Right hindlimb (tissue), 1 donor: ENCODE data around the gene PGBD5.
"Not testable (repeated sequence)": the region's sequence is repeated elsewhere in the genome, so short reads cannot be mapped to it uniquely, and the experiment has no call there.

Experiments
- DNase-seq: peaks from one replicate; pipeline ENCODE4 v3.0.0-alpha.2; 2018

The PGBD5 gene

GRCh38 chr1:230424391-230425251 lies 1.5 kb downstream of the PGBD5 start:
- DNase-seq = no peak

- DNase-seq = no peak
Measured at GRCh38 chr1:230423951-230424350, 2.2 kb downstream of the PGBD5 start.

GRCh38 chr1:230423261-230423660 lies 2.9 kb downstream of the PGBD5 start:
- DNase-seq = no peak

GRCh38 chr1:230422221-230422981 lies 3.7 kb downstream of the PGBD5 start:
- DNase-seq = no peak

GRCh38 chr1:230421481-230421880 lies 4.7 kb downstream of the PGBD5 start:
- no peak for DNase-seq

GRCh38 chr1:230420372-230420771 lies 5.8 kb downstream of the PGBD5 start:
- DNase-seq = not testable (repeated sequence)

- DNase-seq = no peak
Measured at GRCh38 chr1:230416430-230416829, 9.7 kb downstream of the PGBD5 start.

- no peak for DNase-seq
Measured at GRCh38 chr1:230415405-230416132, 10.6 kb downstream of the PGBD5 start.

GRCh38 chr1:230414694-230415093 lies 11.4 kb downstream of the PGBD5 start:
- no peak for DNase-seq

GRCh38 chr1:230414102-230414501 lies 12.0 kb downstream of the PGBD5 start:
- no peak for DNase-seq

- no peak for DNase-seq
Measured at GRCh38 chr1:230413061-230413460, 13.1 kb downstream of the PGBD5 start.

GRCh38 chr1:230408971-230409370 lies 17.2 kb downstream of the PGBD5 start:
- no peak for DNase-seq

- no peak for DNase-seq
Measured at GRCh38 chr1:230407351-230407750, 18.8 kb downstream of the PGBD5 start.

GRCh38 chr1:230406727-230407126 lies 19.4 kb downstream of the PGBD5 start:
- not testable (repeated sequence) for DNase-seq

GRCh38 chr1:230403442-230403841 lies 22.7 kb downstream of the PGBD5 start:
- no peak for DNase-seq

- no peak for DNase-seq
Measured at GRCh38 chr1:230401763-230402294, 24.3 kb downstream of the PGBD5 start.

- DNase-seq = no peak
Measured at GRCh38 chr1:230401101-230401500, 25.0 kb downstream of the PGBD5 start.

GRCh38 chr1:230400007-230400344 lies 26.2 kb downstream of the PGBD5 start:
- DNase-seq = no peak

GRCh38 chr1:230399321-230400006 lies 26.7 kb downstream of the PGBD5 start:
- no peak for DNase-seq

- no peak for DNase-seq
Measured at GRCh38 chr1:230398856-230399255, 27.3 kb downstream of the PGBD5 start.

- DNase-seq = no peak
Measured at GRCh38 chr1:230396966-230397365, 29.2 kb downstream of the PGBD5 start.

GRCh38 chr1:230395932-230396331 lies 30.2 kb downstream of the PGBD5 start:
- DNase-seq = no peak

- DNase-seq = no peak
Measured at GRCh38 chr1:230394741-230395140, 31.4 kb downstream of the PGBD5 start.
